Endothelial cell of umbilical vein (primary cell): Measurements from ENCODE around the gene TUBGCP3. TPM values are rescaled to one million over a fixed set of nuclear protein-coding genes. Genes with fewer than 3 reads are reported as not detected.

Experiments
- BruUV-seq: library from RNA; stranded (reverse); fragments of 400-500 nt; replicated peaks from 2 replicates; lab custom pipeline; 2021; lab: Mats Ljungman, UMichigan
- CTCF ChIA-PET: fragments of 300-600, 350-600 bp; sonication (Branson Sonifier 250); formaldehyde crosslinking; loops from one replicate; lab custom pipeline; 2021; ENCODE audit warnings: antibody characterized with exemption, inconsistent platforms; lab: Charles Lee
- POLR2A ChIA-PET: fragments of 300-600, 350-600 bp; sonication (Branson Sonifier 250); formaldehyde crosslinking; loops from one replicate; lab custom pipeline; 2021; ENCODE audit warnings: antibody characterized with exemption, inconsistent platforms; lab: Charles Lee
- DNase-seq: peaks from one replicate; pipeline ENCODE4 v3.0.0-alpha.2; 2011; ENCODE audit warnings: low read depth, low spot score
- FAIRE-seq: peaks from 2 replicates; lab custom pipeline; 2011; peaks lifted over from hg19 to GRCh38; lab: Jason Lieb, UNC
- H2AFZ ChIP-seq: 2 replicates; pipeline ENCODE4 v1.6.0; 2012; ENCODE audit warnings: low read depth, low read length, control low read depth, inconsistent platforms
- H3K27ac ChIP-seq: 2 replicates; pipeline ENCODE4 v1.5.1; 2011; ENCODE audit warnings: low read depth, mild to moderate bottlenecking, control low read depth, low read length, moderate library complexity; ENCODE audit not compliant: insufficient read depth
- H3K27me3 ChIP-seq, 2 experiments: 2 replicates each; pipeline versions ENCODE4 v1.6.0 to v1.6.1; 2011; ENCODE audit warnings: low read length in 2 of 2, mixed read lengths in 1 of 2; ENCODE audit not compliant: control insufficient read depth in 2 of 2, insufficient read depth in 2 of 2
- H3K36me3 ChIP-seq, 2 experiments: 2 replicates in 1 of 2; 3 replicates in 1 of 2; pipeline ENCODE4 v1.5.1; 2011; ENCODE audit warnings: low read length in 2 of 2, mild to moderate bottlenecking in 1 of 2, moderate library complexity in 1 of 2; ENCODE audit not compliant: control insufficient read depth in 2 of 2, insufficient read depth in 2 of 2; ENCODE audit errors: extremely low read depth in 1 of 2
- H3K4me1 ChIP-seq: 3 replicates; pipeline ENCODE4 v1.5.1; 2011; ENCODE audit warnings: mild to moderate bottlenecking, low read length; ENCODE audit not compliant: control insufficient read depth, insufficient read depth; ENCODE audit errors: extremely low read depth
- H3K4me2 ChIP-seq: 2 replicates; pipeline ENCODE4 v1.6.1; 2011; ENCODE audit warnings: low read length, control low read depth, mixed read lengths; ENCODE audit not compliant: insufficient read depth
- H3K4me3 ChIP-seq, 3 experiments: fragments of 200-600 bp in 1 of 3; sonication (generic), shearing (Covaris generic) in 1 of 3; replicated peaks in 1 of 3; 2 replicates each; pipeline ENCODE4 v1.5.1; 2011 to 2016; ENCODE audit warnings: control low read depth in 3 of 3, low read length in 3 of 3, mild to moderate bottlenecking in 2 of 3, inconsistent platforms in 1 of 3, low read depth in 1 of 3, moderate library complexity in 1 of 3; ENCODE audit not compliant: insufficient read depth in 1 of 3
- H3K79me2 ChIP-seq: 2 replicates; pipeline ENCODE4 v1.6.0; 2012; ENCODE audit warnings: low read length, inconsistent platforms; ENCODE audit not compliant: control insufficient read depth, insufficient read depth
- H3K9ac ChIP-seq: replicated peaks from 2 replicates; pipeline ENCODE3; 2011; ENCODE audit warnings: low read length, control low read depth; ENCODE audit not compliant: insufficient read depth; ENCODE audit errors: extremely low read depth
- H3K9me1 ChIP-seq: replicated peaks from 3 replicates; pipeline ENCODE4 v1.6.0; 2011; ENCODE audit warnings: mild to moderate bottlenecking, low read length; ENCODE audit not compliant: control insufficient read depth, insufficient read depth; ENCODE audit errors: extremely low read depth
- H3K9me3 ChIP-seq: replicated peaks from 2 replicates; pipeline ENCODE4 v1.5.1; 2012; ENCODE audit warnings: low read length, inconsistent platforms; ENCODE audit not compliant: control insufficient read depth, insufficient read depth
- H4K20me1 ChIP-seq: replicated peaks from 2 replicates; pipeline ENCODE3; 2011; ENCODE audit warnings: mild to moderate bottlenecking, low read length; ENCODE audit not compliant: control insufficient read depth, insufficient read depth; ENCODE audit errors: extremely low read depth
- CTCF ChIP-seq, 2 donors: IDR thresholded peaks; 1 replicate in 1 of 2; 2 replicates in 1 of 2; pipeline ENCODE4 v1.5.1; 2011; ENCODE audit warnings: low read length in 2 of 2, mild to moderate bottlenecking in 2 of 2, moderate library complexity in 2 of 2, control low read depth in 1 of 2, inconsistent platforms in 1 of 2, low read depth in 1 of 2; ENCODE audit not compliant: insufficient read depth in 1 of 2; ENCODE audit errors: extremely low read depth in 1 of 2
- EZH2 ChIP-seq: IDR thresholded peaks from 2 replicates; pipeline ENCODE4 v1.6.1; 2012; ENCODE audit warnings: borderline replicate concordance, low read depth, mild to moderate bottlenecking, moderate library complexity, low read length, inconsistent platforms; ENCODE audit not compliant: severe bottlenecking
- FOS ChIP-seq: IDR thresholded peaks from 2 replicates; pipeline ENCODE4 v1.6.1; 2011; ENCODE audit warnings: mild to moderate bottlenecking, low read length, moderate library complexity, borderline replicate concordance; ENCODE audit not compliant: insufficient read depth
- GATA2 ChIP-seq: IDR thresholded peaks from 2 replicates; pipeline ENCODE4 v1.7.0; 2011; ENCODE audit warnings: low read depth, mild to moderate bottlenecking, moderate library complexity, mixed read lengths, low read length; ENCODE audit not compliant: insufficient read length, insufficient read depth
- JUN ChIP-seq: IDR thresholded peaks from 2 replicates; pipeline ENCODE4 v1.6.1; 2011; ENCODE audit warnings: borderline replicate concordance, low read depth; ENCODE audit not compliant: insufficient read length, insufficient read depth
- MAX ChIP-seq: IDR thresholded peaks from 2 replicates; pipeline ENCODE4 v1.6.1; 2011; ENCODE audit not compliant: insufficient read depth, insufficient read length
- MYC ChIP-seq: IDR thresholded peaks from one replicate; pipeline ENCODE4 v1.6.1; 2011; ENCODE audit warnings: mild to moderate bottlenecking, low read depth, low read length
- POLR2A ChIP-seq: IDR thresholded peaks from 2 replicates; pipeline ENCODE4 v1.6.1; 2012; ENCODE audit warnings: low read depth, mild to moderate bottlenecking, control low read depth, low read length
- POLR2AphosphoS5 ChIP-seq: IDR thresholded peaks from 2 replicates; pipeline ENCODE4 v1.6.1; 2012; ENCODE audit warnings: low read depth, mild to moderate bottlenecking, control low read depth, low read length, moderate library complexity; ENCODE audit not compliant: insufficient read depth
- dilution Hi-C: fragments of 300-500 bp; cut with MboI; formaldehyde crosslinking; loops from one replicate; pipeline ENCODE4 v1.15.0; 2019; ENCODE audit warnings: low sequenced_read_pairs; ENCODE audit not compliant: extremely low pct_ligation_motif_present
- intact Hi-C: fragments of 100-400 bp; cut with micrococcal nuclease; formaldehyde crosslinking; loops from one replicate; pipeline ENCODE4 v1.10.0; 2022
- polyA plus RNA-seq, 4 experiments: library from polyadenylated mRNA; depleted of rRNA in 3 of 4; stranded (reverse) in 3 of 4; unstranded in 1 of 4; fragments of >200 nt; gene quantifications; 2 replicates each; pipeline versions ENCODE4 v1.2.1 to v1.2.3, GENCODE V29; 2011 to 2012; ENCODE audit warnings: missing spikeins in 1 of 4
- total RNA-seq: library from RNA; stranded (reverse); gene quantifications from 2 replicates; pipeline ENCODE4 v1.2.3, GENCODE V29; 2021

The TUBGCP3 gene
- total and polyA plus RNA-seq, 2 donors (not counting 3 experiments of a cell fraction or from before 2014, with no cell fraction given): 36.4 to 47.7 TPM

DNA sequence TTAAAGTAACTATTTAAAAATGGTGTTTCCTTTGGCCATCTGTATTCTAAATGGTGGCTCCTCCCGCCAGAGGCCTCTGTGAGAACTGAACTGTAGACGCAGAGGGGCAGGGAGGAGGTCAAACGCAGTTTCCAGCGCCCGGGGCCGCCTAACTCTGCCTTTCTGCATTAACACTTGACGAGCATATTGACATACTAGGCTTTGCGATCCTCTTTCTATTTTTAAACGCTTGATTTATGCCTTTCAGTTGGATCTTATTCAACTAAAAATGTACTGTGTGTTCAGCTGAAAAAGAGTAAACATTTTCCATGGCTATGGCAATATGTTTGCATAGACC lies 137.1 kb downstream of the TUBGCP3 start:
- Histone ChIP-seq H3K27ac (no peak overlapping the region), H3K27me3 (no peaks in the 10 kb centered on the region), H2AFZ (no peak overlapping the region), H3K4me3 (no peak overlapping the region), H3K9me1 (no peaks in the 10 kb centered on the region), H3K36me3 (no peaks in the 10 kb centered on the region), H4K20me1 (no peaks in the 10 kb centered on the region), H3K4me1 (no peaks in the 10 kb centered on the region), H3K4me2 (no peak overlapping the region), H3K9ac (no peak overlapping the region), H3K79me2 (no peaks in the 10 kb centered on the region), H3K9me3 (no peaks in the 10 kb centered on the region)
- no peak for DNase-seq
- TF ChIP-seq POLR2A: no peak
- FAIRE-seq: no peak
- ChIA-PET CTCF (interaction anchor here (1.0 kb wide), 1 partner anchor 10 kb away, joined by 3 read pairs; no protein-coding TSS in a partner anchor), POLR2A (no interaction called here)
- intact Hi-C loops (no loop called here), dilution Hi-C loops (no loop called here)
- no TSS peak for BruUV-seq

DNA sequence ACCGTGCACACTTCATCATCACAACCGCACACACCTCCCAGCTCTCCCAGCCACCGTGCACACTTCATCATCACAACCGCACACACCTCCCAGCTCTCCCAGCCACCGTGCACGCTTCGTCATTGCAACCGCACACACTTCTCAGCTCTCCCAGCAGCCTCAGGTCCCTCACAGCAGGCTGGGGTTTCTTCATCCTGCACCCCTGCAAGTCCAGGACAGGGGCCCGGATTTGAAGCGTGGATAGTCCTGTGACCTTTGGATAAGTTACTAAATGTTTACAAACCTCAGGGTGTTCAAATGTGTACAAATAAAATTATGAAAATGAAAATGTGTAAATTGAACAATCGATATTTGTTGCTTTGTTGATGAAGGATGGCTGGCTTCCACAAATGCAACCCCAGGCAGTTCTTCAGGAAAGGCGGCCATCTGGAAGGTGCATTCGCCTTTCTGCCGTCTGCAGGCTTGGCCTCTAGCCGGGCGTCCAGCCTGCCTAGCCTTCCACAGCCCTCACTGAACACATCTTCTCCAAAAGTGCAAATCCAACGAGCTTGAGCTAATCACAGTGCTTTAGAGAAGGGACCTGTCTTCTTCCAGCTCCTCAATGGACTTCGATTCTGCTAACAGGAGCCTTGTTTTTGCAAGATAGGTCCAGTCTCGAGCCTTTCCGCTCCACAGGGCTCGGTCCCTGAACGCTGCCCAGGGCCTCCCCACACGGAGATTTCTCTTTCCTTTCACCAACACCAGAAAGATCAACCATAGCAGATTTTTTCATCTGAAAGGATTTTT lies 137.6 kb downstream of the TUBGCP3 start:
- H3K4me2 ChIP-seq: no peak overlapping the region
- H4K20me1 ChIP-seq: no peaks in the 10 kb centered on the region
- no peaks in the 10 kb centered on the region for H3K4me1 ChIP-seq
- POLR2A ChIA-PET: no interaction called here
- H3K4me3 ChIP-seq: no peak overlapping the region
- no TSS peak for BruUV-seq
- H2AFZ ChIP-seq: no peak overlapping the region
- H3K27me3 ChIP-seq: no peaks in the 10 kb centered on the region
- dilution Hi-C loops (no loop called here), intact Hi-C loops (no loop called here)
- no peak overlapping the region for H3K27ac ChIP-seq
- no peak overlapping the region for H3K9ac ChIP-seq
- CTCF ChIA-PET: interaction anchor here (1.0 kb wide), 1 partner anchor 11 kb away, joined by 3 read pairs; no protein-coding TSS in a partner anchor
- no peak for FAIRE-seq
- no peaks in the 10 kb centered on the region for H3K36me3 ChIP-seq
- TF ChIP-seq CTCF (IDR thresholded peaks at IDR 0.05; ENCODE audit: extremely low read depth in 1 of 2, insufficient read depth in 1 of 2, low read depth in 1 of 2, low read length in 2 of 2) (no peak), MYC (no peak), POLR2AphosphoS5 (no peak), EZH2 (no peak), POLR2A (no peak), GATA2 (no peak), JUN (no peak), MAX (no peak), FOS (no peak)
- H3K9me1 ChIP-seq: no peaks in the 10 kb centered on the region
- no peaks in the 10 kb centered on the region for H3K9me3 ChIP-seq
- no peak for DNase-seq
- no peaks in the 10 kb centered on the region for H3K79me2 ChIP-seq
